NCI-H2227 treated with DMSO at 0.1 percent for 48 hours (cell line): ENCODE data around the gene SELENOI.
"Not testable (repeated sequence)": the region's sequence is repeated elsewhere in the genome, so short reads cannot be mapped to it uniquely, and the experiment has no call there.

Experiments
- DNase-seq: peaks from one replicate; lab custom pipeline; 2025; lab: John Stamatoyannopoulos, UW

SELENOI gene, protein sequence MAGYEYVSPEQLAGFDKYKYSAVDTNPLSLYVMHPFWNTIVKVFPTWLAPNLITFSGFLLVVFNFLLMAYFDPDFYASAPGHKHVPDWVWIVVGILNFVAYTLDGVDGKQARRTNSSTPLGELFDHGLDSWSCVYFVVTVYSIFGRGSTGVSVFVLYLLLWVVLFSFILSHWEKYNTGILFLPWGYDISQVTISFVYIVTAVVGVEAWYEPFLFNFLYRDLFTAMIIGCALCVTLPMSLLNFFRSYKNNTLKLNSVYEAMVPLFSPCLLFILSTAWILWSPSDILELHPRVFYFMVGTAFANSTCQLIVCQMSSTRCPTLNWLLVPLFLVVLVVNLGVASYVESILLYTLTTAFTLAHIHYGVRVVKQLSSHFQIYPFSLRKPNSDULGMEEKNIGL

GRCh38 chr2:26345545-26346453 is at the start of gene SELENOI:
SELENOI (plus strand) TSS chr2:26346143; CDS start chr2:26346233, 90 bp downstream.
- peak; percentile 99 for DNase-seq

GRCh38 chr2:26297061-26297460 is 48.9 kb upstream of the SELENOI start:
- DNase-seq, result no peak

- DNase-seq, result no peak
These were observed 47.7 kb upstream of the SELENOI start for GRCh38 chr2:26298286-26298637.

GRCh38 chr2:26298638-26299393 is 47.1 kb upstream of the SELENOI start:
- DNase-seq, result no peak

GRCh38 chr2:26299471-26300101 is 46.4 kb upstream of the SELENOI start:
- DNase-seq, result no peak

DNA sequence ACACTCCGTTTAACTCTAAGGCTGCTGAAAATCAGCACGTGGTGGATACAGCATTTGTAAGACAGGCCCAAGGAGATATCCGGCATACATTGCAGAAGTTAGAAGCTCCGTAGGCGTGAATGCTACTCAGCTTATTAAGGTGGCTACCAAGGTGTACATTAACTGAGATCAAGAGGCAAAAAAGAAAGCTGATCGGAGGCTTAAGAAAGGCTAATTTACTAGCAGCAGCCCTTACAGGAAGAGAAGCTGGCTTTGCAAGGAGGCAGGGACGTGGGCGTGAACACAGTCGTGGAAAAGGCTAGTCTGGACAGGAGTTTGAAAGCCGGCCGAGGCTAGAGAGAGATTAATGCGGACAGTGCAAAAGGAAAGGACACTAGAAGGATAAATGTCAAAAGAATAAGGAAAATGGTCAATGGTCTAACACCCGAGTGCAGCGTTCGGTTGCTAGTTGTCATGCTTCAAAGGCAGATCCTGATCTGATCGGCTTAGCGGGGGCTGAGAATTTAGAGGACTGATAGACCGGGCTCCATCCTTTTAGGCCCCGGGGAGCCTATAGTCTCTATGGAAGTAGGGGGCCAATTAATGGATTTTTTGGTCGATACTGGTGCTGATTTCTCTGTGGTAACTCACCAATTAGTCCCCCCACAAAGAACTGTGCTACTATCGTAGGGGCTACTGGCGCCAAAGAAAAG is 45.6 kb upstream of the SELENOI start:
- no peak for DNase-seq

GRCh38 chr2:26302846-26303245 is 43.1 kb upstream of the SELENOI start:
- DNase-seq, result no peak

GRCh38 chr2:26305094-26305493 is 40.8 kb upstream of the SELENOI start:
- not testable (repeated sequence) for DNase-seq

DNA sequence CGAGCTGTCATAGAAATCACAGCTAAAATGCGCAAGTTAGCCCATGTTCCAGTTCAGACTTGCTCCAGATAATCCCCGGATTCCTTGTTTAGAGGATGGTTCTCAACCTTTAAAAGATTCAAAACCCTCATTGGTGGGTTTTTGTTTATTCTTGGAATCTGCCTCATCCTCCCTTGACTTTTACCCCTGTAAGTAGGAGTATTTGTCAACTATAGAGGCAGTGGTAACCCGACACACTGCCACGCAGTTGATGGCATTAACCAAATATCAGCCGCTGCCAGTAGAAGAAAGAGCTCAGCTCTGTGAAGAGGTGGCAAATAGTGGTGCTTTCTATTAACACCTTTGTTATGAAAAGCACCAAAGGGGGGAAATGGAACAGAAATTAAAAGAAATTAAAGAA is 40.4 kb upstream of the SELENOI start:
- no peak for DNase-seq

- DNase-seq, result no peak
These were observed 36.0 kb upstream of the SELENOI start for GRCh38 chr2:26309921-26310320.

GRCh38 chr2:26312471-26312870 is 33.5 kb upstream of the SELENOI start:
- no peak for DNase-seq

DNA sequence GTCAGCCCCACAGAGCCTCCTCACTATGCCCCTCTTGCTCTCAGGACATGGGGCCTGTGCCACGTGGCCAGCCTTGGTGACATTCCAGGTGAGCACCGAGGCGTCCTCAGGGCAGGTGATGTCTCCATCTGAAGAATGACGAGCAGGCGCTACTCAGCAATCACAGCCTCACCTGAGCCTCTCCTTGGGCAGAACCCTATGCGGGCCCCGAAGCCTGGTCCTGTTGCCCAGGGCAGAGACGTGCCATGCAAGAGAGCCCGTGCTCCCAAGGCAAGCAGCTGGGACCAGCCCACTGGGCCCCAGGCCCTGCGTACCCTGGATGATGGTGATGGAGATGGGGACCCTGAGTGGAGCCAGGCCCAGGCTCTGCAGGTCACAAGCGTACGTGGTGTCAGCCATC is 32.5 kb upstream of the SELENOI start:
- DNase-seq, result no peak

GRCh38 chr2:26314243-26314642 is 31.7 kb upstream of the SELENOI start:
- no peak for DNase-seq

GRCh38 chr2:26316041-26316440 is 29.9 kb upstream of the SELENOI start:
- no peak for DNase-seq

DNA sequence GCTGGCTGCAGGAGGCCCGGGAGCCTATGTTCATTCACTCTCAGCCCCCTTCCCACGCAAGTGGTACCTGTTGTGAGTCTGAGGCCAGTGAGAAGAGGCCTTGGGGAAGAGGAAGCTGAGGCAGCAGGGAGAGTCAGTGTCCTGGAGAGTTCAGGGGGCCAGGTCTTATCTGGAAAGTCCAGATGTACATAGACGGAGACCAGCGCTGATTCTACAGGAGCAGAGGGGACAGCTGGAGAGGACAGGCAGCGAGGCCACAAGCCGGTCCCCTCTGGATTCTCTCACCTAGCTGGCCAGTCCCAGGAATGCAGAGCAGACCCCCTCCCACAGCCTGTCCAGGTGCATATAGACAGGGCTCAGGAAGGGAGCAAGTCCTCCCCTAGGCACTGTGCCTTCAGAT is 29.1 kb upstream of the SELENOI start:
- DNase-seq, result no peak

GRCh38 chr2:26317377-26318105 is 28.4 kb upstream of the SELENOI start:
- DNase-seq, result no peak

- DNase-seq, result no peak
These were observed 27.0 kb upstream of the SELENOI start for GRCh38 chr2:26318950-26319349.

DNA sequence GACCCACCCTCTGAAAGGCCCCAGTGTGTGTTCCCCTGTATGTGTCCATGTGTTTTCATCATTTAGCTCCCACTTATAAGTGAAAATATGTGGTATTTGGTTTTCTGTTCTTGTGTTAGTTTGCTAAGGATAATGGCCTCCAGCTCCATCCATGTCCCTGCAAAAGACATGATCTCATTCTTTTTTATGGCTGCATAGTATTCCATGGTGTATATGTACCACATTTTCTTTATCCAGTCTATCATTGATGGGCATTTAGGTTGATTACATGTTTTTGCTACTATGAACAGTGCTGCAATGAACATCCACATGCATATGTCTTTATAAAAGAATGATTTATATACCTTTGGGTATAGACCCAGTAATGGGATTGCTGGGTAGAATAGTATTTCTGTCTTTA is 21.5 kb upstream of the SELENOI start:
- not testable (repeated sequence) for DNase-seq

- no peak for DNase-seq
These were observed 21.0 kb upstream of the SELENOI start for GRCh38 chr2:26324903-26325302.

DNA sequence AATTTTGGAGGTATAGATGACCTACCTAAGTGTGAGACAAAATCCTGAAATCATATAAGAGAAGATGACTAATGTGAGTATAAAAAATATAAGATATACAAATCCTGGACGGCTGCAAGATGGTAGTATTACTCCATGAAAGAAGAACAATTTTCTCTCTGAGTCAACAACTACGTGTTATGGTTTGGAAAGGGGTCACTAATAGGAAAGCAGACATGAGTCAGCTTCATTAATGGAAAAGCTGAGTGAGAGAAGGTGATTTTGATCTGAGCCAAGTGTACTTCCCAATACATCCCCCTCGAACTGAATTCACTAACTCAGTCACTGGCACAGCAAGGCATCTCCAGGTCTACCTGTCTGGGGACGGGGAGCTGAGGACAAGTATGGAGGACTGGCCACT is 20.1 kb upstream of the SELENOI start:
- no peak for DNase-seq

GRCh38 chr2:26326514-26326913 is 19.4 kb upstream of the SELENOI start:
- no peak for DNase-seq
